C4-2B (cell line): Measurements from ENCODE around the gene SLC35F3.

ENCODE experiments used
- H3K27ac ChIP-seq: fragments of 450-650 bp; 2 replicates; pipeline ENCODE4 v1.5.1; 2017
- CTCF ChIP-seq: fragments of 450-650 bp; conservative IDR thresholded peaks from 2 replicates; pipeline ENCODE4 v1.5.1; 2017; ENCODE audit warnings: mild to moderate bottlenecking
- ZFX ChIP-seq: fragments of 450-650 bp; IDR thresholded peaks from 2 replicates; pipeline ENCODE4 v1.6.1; 2017

SLC35F3 gene

GRCh38 chr1:234361102-234361603, 456.7 kb downstream of the SLC35F3 start:
- TF ChIP-seq CTCF (no peak), ZFX (no peak)
- no peak overlapping the region for H3K27ac ChIP-seq

- no peak overlapping the region for H3K27ac ChIP-seq
- TF ChIP-seq CTCF, result no peak
- TF ChIP-seq ZFX, result no peak
Observed at GRCh38 chr1:234362558-234362957, 458.1 kb downstream of the SLC35F3 start.

GRCh38 chr1:234368320-234369032, 464.0 kb downstream of the SLC35F3 start:
- no peak for TF ChIP-seq ZFX
- TF ChIP-seq CTCF, result no peak
- no peak overlapping the region for H3K27ac ChIP-seq

GRCh38 chr1:234369033-234369430, 464.6 kb downstream of the SLC35F3 start:
- H3K27ac ChIP-seq, result no peak overlapping the region
- TF ChIP-seq CTCF (no peak), ZFX (no peak)

GRCh38 chr1:234369784-234370183, 465.3 kb downstream of the SLC35F3 start:
- no peak overlapping the region for H3K27ac ChIP-seq
- TF ChIP-seq CTCF (no peak), ZFX (no peak)

GRCh38 chr1:234371414-234371813, 466.9 kb downstream of the SLC35F3 start:
- H3K27ac ChIP-seq, result no peak overlapping the region
- TF ChIP-seq ZFX, result no peak
- TF ChIP-seq CTCF, result peak; percentile 17; the same call in 1 of the 2 replicates

GRCh38 chr1:234372011-234372757, 467.7 kb downstream of the SLC35F3 start:
- TF ChIP-seq CTCF (no peak), ZFX (no peak)
- no peak overlapping the region for H3K27ac ChIP-seq
